DMS53 (cell line): ENCODE results near the gene CADPS2.
A peak's percentile ranks its signal among the peaks of the same experiment; 100 is the strongest.
"Not testable (repeated sequence)": the region's sequence is repeated elsewhere in the genome, so short reads cannot be mapped to it uniquely, and the experiment has no call there.

Experiments used
- DNase-seq: peaks from one replicate; lab custom pipeline; 2025; lab: John Stamatoyannopoulos, UW

CADPS2 gene

DNA sequence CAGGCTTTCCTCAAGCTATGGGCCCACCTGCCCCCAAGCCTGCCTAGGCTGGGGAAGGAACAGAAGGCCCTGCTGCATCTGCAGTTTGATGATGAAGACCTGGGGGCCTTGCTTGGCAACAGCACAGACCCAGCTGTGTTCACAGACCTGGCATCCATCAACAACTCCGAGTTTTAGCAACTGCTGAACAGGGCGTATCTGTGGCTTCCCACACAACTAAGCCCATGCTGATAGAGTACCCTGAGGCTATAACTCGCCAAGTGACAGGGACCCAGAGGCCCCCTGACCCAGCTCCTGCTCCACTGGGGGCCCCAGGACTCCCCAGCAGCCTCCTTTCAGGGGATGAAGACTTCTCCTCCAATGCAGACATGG lies 36.3 kb downstream of the CADPS2 start:
- DNase-seq: no peak

- no peak for DNase-seq
These were observed 36.8 kb downstream of the CADPS2 start for GRCh38 chr7:122849322-122849956.

- no peak for DNase-seq
These were observed 38.3 kb downstream of the CADPS2 start for GRCh38 chr7:122847871-122848473.

DNA sequence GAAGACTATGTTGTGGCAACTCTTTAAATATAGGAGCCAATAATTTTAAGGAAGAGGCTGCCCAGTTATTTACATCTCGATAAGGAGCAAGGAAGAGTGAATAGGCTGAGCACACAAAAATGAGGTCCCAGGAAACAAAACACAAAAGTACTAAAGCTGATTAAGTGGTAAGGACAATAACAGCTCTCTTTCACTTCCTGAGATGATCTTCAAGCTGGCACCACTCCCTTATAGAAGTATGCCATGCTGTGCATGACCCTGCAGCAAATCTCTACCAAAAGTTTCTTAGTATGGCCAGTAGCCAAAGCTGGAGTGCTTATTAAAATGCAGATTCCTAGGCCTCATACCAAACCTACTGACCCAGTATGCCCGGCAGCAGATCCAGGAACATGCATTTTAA lies 39.7 kb downstream of the CADPS2 start:
- DNase-seq: peak; percentile 45

DNA sequence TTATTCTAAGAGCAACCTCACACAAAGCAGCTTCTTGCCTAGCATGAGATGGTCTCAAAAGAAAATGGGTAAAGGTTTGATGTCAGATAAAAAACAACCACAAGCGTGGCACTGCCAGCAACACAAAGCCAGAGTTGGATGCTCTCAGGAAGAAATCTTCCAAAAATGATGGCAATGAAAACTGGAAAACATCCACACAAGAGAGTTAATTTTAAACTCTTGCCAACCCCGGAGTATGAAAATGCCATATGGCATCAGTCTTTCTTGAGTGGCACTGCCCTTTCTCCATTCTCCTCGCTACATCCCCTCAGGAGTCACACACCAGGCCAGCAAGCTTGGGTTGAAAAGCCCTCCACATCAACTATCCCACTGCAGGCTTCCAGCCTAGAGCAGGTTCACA lies 41.0 kb downstream of the CADPS2 start:
- DNase-seq: no peak

DNA sequence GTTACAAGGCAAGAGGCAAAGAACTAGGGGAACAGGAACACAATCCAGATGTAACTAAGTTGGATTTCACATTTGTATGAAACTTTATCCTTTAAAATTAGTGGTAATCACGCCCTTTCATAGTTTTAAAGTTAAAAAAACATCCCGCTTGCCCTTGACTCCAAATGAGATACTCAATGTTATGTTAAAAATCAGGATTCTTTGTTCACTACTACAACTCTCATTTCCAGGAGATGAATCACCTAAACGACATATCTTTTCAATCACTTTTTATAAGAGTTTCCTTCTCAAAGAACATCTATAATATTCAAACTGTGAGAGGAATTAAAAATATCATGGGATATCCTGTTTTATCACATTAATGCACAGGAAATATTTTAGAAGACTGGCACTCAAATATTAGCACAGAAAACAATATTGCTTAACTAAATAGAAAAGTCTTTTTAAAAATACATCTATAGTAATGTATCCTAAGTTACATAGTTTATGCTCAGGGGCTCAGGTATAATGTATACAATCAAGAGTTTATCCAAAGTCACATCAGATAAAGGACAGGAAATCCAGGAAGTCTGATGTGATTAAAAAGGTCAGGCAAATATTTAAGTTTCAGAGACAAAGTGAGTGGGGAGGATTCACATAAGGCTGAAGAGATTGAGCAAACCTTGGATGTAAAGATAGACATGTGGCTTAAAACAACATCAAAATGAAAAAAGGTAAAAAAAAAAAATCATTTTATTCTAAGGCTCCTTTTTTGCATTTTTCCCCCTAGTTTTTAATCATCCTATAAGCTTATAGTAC lies 41.9 kb downstream of the CADPS2 start:
- peak; percentile 52 for DNase-seq

DNA sequence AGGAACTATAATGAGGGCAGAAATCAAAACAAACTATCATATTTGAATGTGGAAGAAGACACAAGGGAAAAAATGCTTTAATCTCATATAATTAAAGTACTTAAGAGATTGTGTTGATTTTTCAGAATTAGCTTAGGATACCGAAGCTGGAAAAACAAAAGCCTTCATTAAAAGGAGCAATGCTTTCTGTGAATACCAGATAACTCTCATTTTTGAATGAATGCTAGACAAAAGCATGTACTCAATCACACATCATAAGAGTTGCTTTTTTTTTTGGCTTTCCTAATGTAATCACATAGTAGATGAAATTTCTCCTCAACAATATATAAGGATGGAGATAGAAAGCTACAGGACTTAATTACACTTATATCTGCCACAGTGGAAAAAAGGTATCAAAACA lies 43.3 kb downstream of the CADPS2 start:
- DNase-seq: no peak

DNA sequence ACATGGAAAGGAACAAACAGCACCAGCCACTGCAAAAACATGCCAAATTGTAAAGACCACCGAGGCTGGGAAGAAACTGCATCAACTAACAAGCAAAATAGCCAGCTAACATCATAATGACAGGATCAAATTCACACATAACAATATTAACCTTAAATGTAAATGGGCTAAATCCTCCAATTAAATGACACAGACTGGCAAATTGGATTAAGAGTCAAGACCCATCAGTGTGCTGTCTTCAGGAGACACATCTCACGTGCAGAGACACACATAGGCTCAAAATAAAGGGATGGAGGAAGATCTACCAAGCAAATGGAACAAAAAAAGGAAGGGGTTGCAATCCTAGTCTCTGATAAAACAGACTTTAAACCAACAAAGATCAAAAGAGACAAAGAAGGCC lies 50.0 kb downstream of the CADPS2 start:
- DNase-seq: not testable (repeated sequence)

GRCh38 chr7:122834571-122834942 lies 51.7 kb downstream of the CADPS2 start:
- DNase-seq: peak; percentile 83

- peak; percentile 57 for DNase-seq
These were observed 52.2 kb downstream of the CADPS2 start for GRCh38 chr7:122833888-122834570.

DNA sequence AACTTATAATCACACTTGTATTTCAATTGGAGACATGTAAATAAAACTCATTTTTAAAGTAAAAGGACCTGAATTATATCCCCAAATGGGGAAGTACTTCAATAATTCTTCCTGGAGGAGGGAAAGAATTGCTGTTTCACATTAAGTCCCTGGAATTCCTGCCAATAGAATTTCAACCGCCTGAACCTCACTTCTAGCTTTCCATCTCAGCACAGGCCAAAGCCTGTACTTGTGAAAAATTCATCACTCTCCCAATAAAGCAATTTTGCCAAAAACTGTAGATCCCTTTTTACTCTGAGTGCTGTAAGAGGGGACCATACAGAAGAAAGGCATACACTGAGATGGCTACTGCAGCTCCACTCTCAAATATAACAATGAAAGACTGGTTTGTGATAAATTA lies 54.8 kb downstream of the CADPS2 start:
- DNase-seq: no peak

GRCh38 chr7:122829962-122830361 lies 56.3 kb downstream of the CADPS2 start:
- no peak for DNase-seq

GRCh38 chr7:122827763-122828162 lies 58.5 kb downstream of the CADPS2 start:
- no peak for DNase-seq

DNA sequence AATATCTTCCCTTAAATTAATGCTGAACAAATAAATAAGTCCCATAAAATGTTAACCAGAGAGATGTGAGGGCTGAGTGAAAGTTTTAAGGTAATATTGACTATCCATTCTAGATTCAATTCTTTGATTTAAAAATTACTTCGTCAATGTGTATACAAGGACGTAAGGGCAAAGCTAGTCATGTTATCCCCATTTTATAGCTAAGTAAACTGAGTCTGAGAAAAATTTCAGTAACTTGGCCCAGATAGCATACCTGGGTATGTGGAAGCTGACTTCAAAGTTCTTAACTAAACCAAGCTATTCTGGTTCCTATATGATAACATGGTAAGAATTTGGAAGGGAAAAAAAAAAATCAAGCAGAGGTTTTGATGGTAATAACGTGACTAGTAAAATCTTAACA lies 72.4 kb downstream of the CADPS2 start:
- DNase-seq: no peak

- peak; percentile 37 for DNase-seq
These were observed 82.4 kb downstream of the CADPS2 start for GRCh38 chr7:122803851-122804250.

DNA sequence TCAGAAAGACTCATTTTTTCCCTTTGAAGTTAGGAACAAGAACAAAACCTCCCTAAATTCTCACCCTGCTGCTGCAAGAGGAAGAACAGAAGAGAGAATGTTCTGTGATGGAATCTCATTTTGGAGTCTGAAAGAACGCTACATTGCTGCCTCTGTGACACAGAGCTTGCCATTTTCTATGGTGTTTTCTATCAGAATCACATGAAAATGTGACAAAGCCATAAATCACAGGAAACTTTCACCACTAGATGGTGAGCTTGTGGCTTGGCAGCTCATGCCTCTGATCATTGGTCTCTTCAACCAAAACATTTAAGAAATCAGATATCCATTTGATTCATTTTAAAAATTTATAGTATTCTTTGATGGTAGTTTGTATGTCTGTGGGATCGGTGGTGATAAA lies 82.9 kb downstream of the CADPS2 start:
- peak; percentile 83 for DNase-seq

GRCh38 chr7:122802301-122802751 lies 83.9 kb downstream of the CADPS2 start:
- no peak for DNase-seq

DNA sequence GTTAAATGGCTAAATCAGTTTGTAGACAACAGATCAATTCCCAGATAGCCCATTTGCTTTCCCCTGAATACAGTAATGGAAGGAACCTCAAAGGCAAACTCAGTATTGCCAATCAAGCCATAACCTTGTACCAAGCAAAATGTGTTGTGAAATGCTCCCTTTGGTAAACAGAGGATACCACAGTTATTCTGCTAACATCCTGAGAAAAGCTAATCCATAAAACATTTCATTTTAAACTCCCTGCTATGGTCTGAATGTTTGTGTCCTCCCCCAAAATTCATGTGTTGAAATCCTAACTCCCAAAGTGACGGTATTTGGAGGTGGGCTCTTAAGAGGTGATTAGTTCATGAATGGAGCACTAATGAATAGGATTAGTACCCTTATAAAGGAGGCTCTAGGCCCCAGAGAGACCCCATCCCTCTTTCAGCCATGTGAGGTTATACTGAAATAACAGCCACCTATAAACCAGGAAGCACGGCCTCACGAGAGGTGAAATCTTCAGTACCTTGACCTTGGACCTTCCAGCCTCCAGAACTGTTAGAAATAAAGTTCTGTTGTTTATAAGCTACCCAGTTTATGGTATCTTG lies 94.2 kb downstream of the CADPS2 start:
- no peak for DNase-seq

- DNase-seq: peak; percentile 54
These were observed 95.7 kb downstream of the CADPS2 start for GRCh38 chr7:122790591-122790990.

- DNase-seq: peak; percentile 78
These were observed 96.1 kb downstream of the CADPS2 start for GRCh38 chr7:122790132-122790531.

- DNase-seq: no peak
These were observed 97.1 kb downstream of the CADPS2 start for GRCh38 chr7:122789156-122789555.

- no peak for DNase-seq
These were observed 115.4 kb downstream of the CADPS2 start for GRCh38 chr7:122770686-122771335.
